ENCODE data around the gene FNDC5. TPM values are rescaled to one million over a fixed set of nuclear protein-coding genes. Genes with fewer than 3 reads are reported as not detected.
A peak's percentile ranks its signal among the peaks of the same experiment; 100 is the strongest.

The FNDC5 gene
- total and polyA plus RNA-seq, 9 of the 15 experiments (the other 6 are each of a cell fraction or from before 2014, with no cell fraction given), result 0.06 to 2.1 (median 0.22) TPM

DNA sequence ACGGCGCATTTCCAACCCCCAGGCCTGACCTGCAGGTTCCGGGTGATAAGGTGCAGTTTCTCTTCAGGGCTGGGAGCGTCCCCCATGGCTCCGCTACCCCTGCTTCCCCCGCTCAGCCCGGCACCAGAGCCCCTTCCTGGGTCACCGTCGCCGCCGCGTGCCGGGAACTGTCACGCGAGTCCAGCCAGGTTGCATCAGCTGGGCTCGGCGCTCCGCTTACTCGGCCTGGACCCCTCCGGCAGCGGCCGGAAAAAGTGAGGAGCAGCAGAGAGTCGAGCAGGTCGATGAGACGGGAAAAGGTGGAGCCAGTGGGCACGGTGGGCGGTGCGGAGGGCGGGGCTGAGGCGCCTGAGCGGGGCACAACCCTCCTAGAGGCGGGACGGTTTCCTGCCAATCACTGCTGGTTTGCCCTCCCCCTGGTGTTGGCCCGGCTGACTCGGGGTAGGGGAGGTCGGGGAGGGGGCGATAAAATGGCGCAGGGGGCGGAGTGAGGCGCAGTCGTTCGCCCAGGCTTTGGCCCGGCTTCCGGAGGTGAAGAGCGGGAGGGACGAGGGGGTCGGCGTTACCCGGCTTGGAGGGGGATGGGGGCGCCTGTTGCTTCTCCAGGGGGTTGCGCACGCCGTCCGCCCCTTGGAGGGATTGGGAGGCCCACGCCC lies 53.4 kb downstream of the FNDC5 start, which contains the start of the genes S100PBP and YARS1 (continued):
- peak; percentile 60 to 99 for TF ChIP-seq ZMIZ1 (IDR thresholded peaks at IDR 0.05; ENCODE audit: low read depth in 2 of 2, low read length in 2 of 2)
- TF ChIP-seq MCM5 (IDR thresholded peaks at IDR 0.05; ENCODE audit: low read depth), result no peak
- TF ChIP-seq TARDBP (IDR thresholded peaks at IDR 0.05), result peak; percentile 78; the same call in 1 of the 2 replicates
- no peak for TF ChIP-seq GATAD2A (IDR thresholded peaks at IDR 0.05)
- peak; percentile 51 for TF ChIP-seq U2AF1 (optimal IDR thresholded peaks at IDR 0.05; ENCODE audit: low read depth, low read length)
- peak; percentile 17; the same call in 1 of the 2 replicates for TF ChIP-seq OTX1 (CRISPR knock-in tag; IDR thresholded peaks at IDR 0.05)
- TF ChIP-seq, protein P1, sequence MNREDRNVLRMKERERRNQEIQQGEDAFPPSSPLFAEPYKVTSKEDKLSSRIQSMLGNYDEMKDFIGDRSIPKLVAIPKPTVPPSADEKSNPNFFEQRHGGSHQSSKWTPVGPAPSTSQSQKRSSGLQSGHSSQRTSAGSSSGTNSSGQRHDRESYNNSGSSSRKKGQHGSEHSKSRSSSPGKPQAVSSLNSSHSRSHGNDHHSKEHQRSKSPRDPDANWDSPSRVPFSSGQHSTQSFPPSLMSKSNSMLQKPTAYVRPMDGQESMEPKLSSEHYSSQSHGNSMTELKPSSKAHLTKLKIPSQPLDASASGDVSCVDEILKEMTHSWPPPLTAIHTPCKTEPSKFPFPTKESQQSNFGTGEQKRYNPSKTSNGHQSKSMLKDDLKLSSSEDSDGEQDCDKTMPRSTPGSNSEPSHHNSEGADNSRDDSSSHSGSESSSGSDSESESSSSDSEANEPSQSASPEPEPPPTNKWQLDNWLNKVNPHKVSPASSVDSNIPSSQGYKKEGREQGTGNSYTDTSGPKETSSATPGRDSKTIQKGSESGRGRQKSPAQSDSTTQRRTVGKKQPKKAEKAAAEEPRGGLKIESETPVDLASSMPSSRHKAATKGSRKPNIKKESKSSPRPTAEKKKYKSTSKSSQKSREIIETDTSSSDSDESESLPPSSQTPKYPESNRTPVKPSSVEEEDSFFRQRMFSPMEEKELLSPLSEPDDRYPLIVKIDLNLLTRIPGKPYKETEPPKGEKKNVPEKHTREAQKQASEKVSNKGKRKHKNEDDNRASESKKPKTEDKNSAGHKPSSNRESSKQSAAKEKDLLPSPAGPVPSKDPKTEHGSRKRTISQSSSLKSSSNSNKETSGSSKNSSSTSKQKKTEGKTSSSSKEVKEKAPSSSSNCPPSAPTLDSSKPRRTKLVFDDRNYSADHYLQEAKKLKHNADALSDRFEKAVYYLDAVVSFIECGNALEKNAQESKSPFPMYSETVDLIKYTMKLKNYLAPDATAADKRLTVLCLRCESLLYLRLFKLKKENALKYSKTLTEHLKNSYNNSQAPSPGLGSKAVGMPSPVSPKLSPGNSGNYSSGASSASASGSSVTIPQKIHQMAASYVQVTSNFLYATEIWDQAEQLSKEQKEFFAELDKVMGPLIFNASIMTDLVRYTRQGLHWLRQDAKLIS (CRISPR knock-in tag; IDR thresholded peaks at IDR 0.05), result peak; percentile 76
- peak; percentile 53; the same call in 1 of the 2 replicates for TF ChIP-seq HIVEP1 (CRISPR knock-in tag; IDR thresholded peaks at IDR 0.05)
- TF ChIP-seq NCOA4 (IDR thresholded peaks at IDR 0.05; ENCODE audit: partially characterized antibody), result peak; percentile 98
- peak; percentile 82 for TF ChIP-seq PRPF4 (IDR thresholded peaks at IDR 0.05; ENCODE audit: insufficient read depth, low read depth, low read length, poor library complexity, severe bottlenecking)
- no peak for TF ChIP-seq KAT2B (IDR thresholded peaks at IDR 0.05; ENCODE audit: low read depth, low read length)
- TF ChIP-seq MTF1 (CRISPR knock-in tag; IDR thresholded peaks at IDR 0.05; ENCODE audit: borderline replicate concordance), result no peak
- TF ChIP-seq MYBL2 (IDR thresholded peaks at IDR 0.05; ENCODE audit: low read depth), result no peak
- no peak for TF ChIP-seq MYBL2 (CRISPR knock-in tag; IDR thresholded peaks at IDR 0.05; ENCODE audit: borderline replicate concordance)
- TF ChIP-seq MLX (CRISPR knock-in tag; conservative IDR thresholded peaks at IDR 0.05), result peak; percentile 48 to 91; a peak in 3 of 4 replicates
- TF ChIP-seq NR0B1 (IDR thresholded peaks at IDR 0.05; ENCODE audit: partially characterized antibody), result no peak
- TF ChIP-seq MAFG (tag; conservative IDR thresholded peaks at IDR 0.05), result no peak
- no peak for TF ChIP-seq HEY1 (CRISPR knock-in tag; IDR thresholded peaks at IDR 0.05; ENCODE audit: borderline replicate concordance)
- peak; percentile 75; the same call in 1 of the 2 replicates for TF ChIP-seq ZNF24 (IDR thresholded peaks at IDR 0.05)

Measured in K562 (cell line).